CD1c-positive myeloid dendritic cell (primary cell): ENCODE results near the gene ANGPTL4.
"Not testable (repeated sequence)": the region's sequence is repeated elsewhere in the genome, so short reads cannot be mapped to it uniquely, and the experiment has no call there.

Source experiments
- DNase-seq: peaks from one replicate; pipeline ENCODE4 v3.0.0-alpha.2; 2016; ENCODE audit errors: extremely low spot score

ANGPTL4 gene

DNA sequence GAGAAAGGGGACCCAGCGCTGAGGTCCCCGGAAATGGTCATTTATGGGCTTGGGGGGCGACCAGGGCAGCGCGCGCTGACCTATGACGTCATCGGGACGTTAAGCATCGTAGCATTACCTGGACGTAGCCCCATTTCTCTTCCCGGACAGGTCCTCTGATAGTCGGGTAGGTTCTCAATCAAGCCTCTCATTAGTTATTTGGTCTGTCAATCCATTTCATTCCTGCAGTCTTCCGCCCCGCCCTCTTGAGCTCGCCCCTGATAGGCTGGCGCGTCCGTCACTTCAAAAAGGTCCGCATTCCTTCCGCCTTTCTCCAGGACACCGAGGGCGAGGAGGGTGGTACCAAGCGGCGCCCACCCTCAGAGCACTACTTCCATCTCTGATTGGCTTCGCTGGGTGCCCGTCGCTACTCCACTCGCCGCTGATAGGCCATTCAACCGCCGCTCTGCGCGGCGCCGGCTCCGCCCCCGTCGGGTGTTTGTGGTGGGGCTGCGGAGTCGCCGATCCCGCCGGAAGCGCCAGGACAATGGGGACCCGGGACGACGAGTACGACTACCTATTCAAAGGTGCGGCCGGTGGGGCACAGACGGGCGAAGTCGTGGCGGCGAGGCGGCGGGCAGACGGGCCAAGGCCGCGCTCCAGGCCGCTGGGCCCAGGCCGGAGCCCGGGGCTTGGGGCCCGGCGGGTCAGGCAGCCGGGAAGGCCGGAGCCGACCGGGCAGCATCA lies 26.1 kb downstream of the ANGPTL4 start, which contains the start of gene RAB11B:
Gene RAB11B, plus strand, starts transcription at position 470 of the 726 bp plus-strand sequence. Its CDS starts 57 bp downstream, at position 527.
- peak; percentile 99 for DNase-seq

- peak; percentile 95 for DNase-seq
Measured at GRCh38 chr19:8390617-8390981, 26.6 kb downstream of the ANGPTL4 start.

DNA sequence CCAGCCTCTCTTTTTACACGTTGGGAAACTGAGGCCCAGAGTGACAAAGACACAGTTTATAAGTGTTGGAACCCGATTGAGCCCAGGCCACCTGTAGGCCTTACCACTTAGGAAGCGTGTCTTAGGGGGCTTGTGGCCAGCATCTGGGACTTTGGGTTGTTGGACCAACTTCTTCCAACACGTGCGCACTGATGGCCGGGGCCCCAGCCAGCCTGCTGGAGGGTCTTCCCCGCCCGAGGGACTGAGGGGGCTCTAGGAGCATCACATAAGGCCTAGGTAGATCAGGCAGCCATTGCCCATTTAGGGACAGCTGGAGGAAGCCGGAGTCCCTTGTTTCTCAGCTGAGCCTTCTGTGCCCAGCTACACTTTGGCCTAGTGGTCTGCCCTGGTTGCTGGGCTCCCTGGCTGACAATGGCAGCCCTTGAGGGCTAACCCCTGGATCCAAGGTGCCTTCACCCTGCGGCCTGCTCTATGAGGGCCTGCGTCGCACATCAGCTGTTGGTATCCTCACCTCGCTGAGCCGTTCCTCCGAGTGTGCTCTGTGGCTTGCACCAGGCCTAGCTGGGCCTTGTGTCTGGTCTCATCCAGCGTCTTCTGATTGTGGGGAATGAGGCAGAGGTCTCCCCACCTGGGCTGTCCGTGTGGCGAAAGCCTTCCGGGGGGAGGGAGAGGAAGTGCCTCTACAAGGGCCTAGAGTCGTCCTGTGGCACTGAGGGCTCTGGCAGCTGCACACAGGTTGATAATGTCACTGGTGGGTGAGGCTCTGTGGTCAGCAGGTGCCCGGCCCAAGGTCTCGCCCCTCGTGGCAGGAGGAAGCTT lies 27.5 kb downstream of the ANGPTL4 start:
- no peak for DNase-seq

DNA sequence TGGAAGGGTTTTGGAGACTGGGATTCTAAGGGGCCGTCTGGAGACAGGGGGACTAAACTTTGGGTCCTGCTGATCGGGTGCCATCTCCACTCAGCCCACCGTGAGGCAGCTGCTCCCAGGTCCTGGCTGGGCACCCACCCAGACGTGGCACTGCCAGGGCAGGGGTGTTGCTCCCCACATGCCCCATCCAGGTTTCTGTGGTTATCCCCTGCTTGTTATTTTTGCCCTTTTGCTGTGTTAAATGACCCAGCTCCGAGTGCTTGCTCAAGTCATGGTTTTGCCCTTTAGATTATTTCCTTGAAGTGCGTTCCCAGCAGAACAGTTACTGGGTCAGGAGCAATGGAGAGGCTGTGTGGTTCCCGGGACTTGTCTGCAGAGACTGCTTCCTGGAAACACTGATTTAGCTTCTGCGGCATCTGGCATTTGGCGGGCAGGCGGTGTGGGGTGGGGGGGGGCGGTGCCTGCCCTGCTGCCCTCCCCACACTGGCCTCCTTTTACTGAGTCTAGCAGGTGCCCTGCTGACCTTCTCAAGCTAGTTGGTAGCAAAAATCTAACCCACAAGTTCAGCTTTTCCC lies 28.1 kb downstream of the ANGPTL4 start:
- no peak for DNase-seq

- DNase-seq = no peak
Measured at GRCh38 chr19:8393192-8393870, 29.4 kb downstream of the ANGPTL4 start.

DNA sequence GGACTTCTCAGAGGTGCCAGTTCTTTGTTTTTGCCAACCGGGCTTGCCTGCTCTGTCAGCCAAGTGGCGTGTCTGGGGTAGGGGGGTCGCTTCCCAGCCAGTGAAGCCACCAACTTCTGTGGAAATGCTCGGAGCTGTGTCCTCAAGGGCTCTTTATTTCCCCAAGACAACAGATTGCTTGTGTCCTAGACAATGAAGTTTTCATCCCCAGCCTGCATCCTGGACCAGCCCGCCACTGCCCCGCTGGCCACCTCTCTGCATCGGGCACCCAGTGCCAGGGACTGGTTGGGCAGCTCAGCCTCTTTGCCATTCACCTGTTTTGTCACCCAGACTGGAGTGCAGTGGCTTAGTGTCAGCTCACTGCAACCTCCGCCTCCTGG lies 29.9 kb downstream of the ANGPTL4 start:
- no peak for DNase-seq

- DNase-seq = no peak
Measured at GRCh38 chr19:8395621-8396082, 31.7 kb downstream of the ANGPTL4 start.

DNA sequence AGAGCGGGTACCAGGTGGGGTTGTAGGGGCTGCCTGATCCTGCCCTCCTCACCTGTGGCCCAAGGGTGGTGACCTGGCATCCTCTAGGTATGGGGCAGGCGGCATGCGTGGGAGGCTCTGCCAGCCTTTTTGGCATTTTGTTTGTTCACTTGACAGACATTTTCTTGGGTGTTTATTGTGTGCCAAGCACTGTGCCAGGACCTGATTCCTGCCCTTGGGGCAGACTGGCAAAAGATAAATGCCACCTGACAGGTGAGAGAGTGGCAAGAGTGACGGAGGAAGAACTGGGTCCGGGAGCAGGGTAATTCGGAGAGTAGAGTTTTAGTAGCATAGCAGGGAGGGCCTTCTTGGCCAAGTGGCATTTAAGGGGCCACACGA lies 32.2 kb downstream of the ANGPTL4 start:
- DNase-seq = no peak

- DNase-seq = peak; percentile 61
Measured at GRCh38 chr19:8396563-8397203, 32.7 kb downstream of the ANGPTL4 start.

GRCh38 chr19:8397271-8397670 lies 33.3 kb downstream of the ANGPTL4 start:
- DNase-seq = no peak

DNA sequence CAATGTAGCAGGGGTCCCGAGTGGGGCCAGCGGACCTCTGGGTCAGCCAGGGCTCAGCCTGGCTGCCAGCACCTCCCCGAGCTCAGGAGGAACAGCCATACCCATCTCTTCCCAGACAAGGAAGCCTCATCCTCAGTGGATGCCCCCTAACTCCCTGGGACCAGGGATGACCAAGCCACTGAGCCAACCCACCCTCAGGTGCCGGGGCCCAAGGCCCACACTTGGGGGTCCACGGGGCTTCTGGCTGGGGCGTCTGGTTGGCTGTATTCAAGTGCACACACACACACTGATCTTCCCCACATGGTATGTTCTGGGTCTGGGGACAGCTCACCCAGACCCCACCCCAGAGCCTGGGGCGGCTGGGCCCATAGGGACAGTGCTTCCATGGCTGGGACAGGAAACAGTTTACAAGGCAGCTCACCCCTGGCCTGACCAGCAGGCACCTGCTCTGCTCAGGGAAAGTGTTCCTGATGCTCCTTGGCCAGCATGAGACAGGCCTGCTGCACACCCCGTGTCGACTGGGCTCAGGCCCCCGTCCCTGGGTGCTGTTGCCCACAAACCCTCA lies 33.9 kb downstream of the ANGPTL4 start:
- DNase-seq = no peak

DNA sequence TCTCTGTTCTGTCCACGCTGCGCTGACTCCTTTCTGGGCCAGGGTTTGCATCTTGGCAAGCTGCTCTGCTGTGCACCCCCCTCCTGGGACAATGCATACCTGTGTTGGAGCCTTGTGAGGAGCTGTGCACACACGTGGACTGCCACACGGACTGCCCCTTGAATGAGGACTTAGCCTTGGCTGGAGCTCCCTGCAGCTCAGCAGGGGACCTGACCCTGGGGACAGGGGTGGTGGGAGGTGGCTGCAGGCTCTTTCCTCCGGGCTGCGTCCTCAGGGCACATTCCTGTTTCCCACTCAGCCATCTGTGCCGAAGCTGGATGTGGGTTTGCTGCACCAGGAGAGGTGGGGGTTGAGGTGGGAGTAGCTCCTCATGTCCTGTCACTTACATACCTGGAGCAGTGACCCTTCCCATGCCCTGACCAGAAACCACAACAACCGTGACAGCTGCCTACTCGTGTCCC lies 34.4 kb downstream of the ANGPTL4 start:
- no peak for DNase-seq

GRCh38 chr19:8399681-8400188 lies 35.8 kb downstream of the ANGPTL4 start:
- DNase-seq = no peak

DNA sequence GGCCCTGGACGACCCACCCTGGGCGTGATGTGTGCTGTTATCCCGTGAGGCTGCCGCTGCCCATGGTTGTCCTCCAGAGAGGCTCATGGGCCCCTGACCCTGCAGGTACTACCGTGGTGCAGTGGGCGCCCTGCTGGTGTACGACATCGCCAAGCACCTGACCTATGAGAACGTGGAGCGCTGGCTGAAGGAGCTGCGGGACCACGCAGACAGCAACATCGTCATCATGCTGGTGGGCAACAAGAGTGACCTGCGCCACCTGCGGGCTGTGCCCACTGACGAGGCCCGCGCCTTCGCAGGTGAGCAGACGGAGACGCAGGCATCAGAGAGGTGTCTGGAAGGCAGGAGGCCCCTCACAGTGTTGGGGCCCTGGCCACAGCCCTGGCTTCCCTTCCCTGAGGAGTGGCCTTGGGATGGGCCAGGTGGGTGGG lies 38.0 kb downstream of the ANGPTL4 start:
- DNase-seq = no peak

DNA sequence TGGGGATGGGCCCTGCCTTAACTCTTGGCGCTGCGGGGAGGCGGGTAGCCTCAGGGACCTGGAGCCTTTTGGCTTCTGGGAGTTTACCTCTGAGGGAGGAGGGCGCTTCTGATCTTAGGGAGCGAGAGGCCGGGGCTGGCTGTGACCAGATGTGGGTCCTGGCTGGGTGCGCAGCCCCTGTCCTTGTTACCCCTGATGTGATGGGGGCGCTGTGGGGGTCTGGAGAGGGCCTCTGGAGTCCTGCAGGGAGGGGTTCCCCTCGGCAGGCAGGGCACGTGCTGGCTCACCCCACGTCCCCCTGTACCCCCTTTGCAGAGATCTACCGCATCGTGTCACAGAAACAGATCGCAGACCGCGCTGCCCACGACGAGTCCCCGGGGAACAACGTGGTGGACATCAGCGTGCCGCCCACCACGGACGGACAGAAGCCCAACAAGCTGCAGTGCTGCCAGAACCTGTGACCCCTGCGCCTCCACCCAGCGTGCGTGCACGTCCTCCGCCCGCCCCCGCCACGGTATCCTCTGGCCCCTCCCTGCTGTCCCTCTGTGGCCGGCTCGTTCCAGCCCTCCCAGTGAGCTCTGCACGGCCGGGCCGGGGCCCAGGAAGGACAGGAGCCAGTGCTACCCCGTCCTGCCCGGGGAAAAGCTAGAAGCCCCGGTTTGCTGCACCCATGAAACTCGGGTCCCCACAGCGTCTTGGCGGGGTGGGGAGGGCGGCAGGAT lies 39.3 kb downstream of the ANGPTL4 start:
- no peak for DNase-seq

- DNase-seq = no peak
Measured at GRCh38 chr19:8403820-8404109, 39.8 kb downstream of the ANGPTL4 start.

- DNase-seq = no peak
Measured at GRCh38 chr19:8404391-8405151, 40.6 kb downstream of the ANGPTL4 start.

DNA sequence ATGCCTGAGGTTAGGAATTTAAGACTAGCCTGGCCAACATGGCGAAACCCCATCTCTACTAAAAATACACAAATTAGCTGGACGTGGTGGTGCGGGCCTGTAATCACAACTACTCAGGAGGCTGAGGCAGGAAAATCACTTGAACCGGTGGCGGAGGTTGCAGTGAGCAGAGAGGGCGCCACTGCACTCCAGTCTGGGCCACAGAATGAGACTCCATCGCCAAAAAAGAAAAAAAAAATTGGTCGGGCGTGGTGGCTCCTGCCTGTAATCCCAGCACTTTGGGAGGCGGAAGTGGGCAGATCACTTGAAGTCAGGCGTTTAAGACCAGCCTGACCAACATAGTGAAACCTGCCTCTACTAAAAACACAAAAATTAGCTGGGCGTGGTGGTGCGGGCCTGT lies 46.8 kb downstream of the ANGPTL4 start:
- not testable (repeated sequence) for DNase-seq

DNA sequence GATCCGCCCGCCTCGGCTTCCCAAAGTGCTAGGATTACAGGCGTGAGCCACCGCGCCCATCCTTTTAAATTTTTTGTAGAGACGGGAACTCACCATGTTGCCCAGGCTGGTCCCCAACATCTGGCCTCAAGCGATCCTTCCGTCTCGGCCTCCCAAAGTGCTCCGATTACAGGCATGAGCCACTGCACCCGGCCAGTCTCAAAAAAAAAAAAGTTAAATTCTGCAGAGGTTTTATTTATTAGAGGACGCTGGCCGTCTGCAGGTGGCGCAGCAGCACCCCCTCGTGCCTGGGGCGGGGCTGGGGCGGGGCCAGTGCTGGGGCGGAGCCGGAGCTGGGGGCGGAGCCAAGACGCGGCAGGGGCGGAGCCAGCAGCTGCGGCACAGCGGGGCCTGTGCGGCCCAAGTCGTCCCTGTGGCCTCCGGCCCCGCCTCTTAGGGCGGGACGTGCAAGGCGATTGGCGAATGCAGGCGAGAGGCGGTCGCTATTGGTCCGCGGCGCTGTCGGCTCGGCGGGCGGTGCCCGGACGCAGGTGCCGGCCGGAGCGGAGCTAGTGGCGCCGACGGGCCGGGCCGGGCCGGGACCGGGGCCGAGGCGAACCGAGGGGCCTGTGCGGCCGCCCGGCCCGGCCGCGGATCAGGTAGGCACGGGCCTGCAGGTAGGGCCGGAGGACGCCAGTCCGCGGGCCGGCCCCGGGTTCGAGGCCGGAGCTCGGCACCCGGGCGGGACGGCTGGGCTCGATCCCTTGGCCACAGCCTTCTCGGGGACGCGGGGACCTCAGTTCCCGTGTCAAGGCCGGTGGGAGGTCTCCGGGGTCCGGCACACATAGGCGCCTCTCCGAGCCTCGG lies 49.1 kb downstream of the ANGPTL4 start, which contains the start of gene MARCHF2:
Gene MARCHF2, plus strand, starts transcription at position 523 of the 846 bp plus-strand sequence. CDS start 8,536 bp downstream, outside the sequence.
- DNase-seq = peak; percentile 99
